HCT116 (cell line): ENCODE measurements around the gene NBEAL2. TPM values are rescaled to one million over a fixed set of nuclear protein-coding genes. Genes with fewer than 3 reads are reported as not detected.

Source experiments
- ATAC-seq: fragments of 200-7000 bp; cut with Tn5 transposase; 2 replicates; pipeline ENCODE4 v1.9.1; 2020; ENCODE audit warnings: mild to moderate bottlenecking, moderate library complexity
- BruUV-seq: library from RNA; stranded (reverse); fragments of 400-500 nt; replicated peaks from 2 replicates; lab custom pipeline; 2021; lab: Mats Ljungman, UMichigan
- CTCF ChIA-PET: fragments of 300-600 bp; sonication (Branson Sonifier 250); formaldehyde crosslinking; loops from one replicate; lab custom pipeline; 2021; ENCODE audit warnings: antibody characterized with exemption; lab: Charles Lee
- POLR2A ChIA-PET: fragments of 300-600, 350-600 bp; sonication (Branson Sonifier 250); formaldehyde crosslinking; loops from one replicate; lab custom pipeline; 2021; ENCODE audit warnings: antibody characterized with exemption; lab: Charles Lee
- RAD21 ChIA-PET, 2 experiments: fragments of 300-600 bp; sonication (Branson Sonifier 250); formaldehyde crosslinking; loops; one replicate each; lab custom pipeline; 2023; ENCODE audit warnings: low total read pairs in 2 of 2; ENCODE audit not compliant: uncharacterized antibody in 2 of 2, unreplicated experiment in 2 of 2, low non-redundant PET in 1 of 2; lab: Charles Lee
- DNase-seq: peaks from one replicate; pipeline ENCODE4 v3.0.0-alpha.2; 2010; ENCODE audit warnings: low read depth, low spot score
- H2AFZ ChIP-seq: fragments of 200-600 bp; shearing (Covaris generic), sonication (generic); 2 replicates; pipeline ENCODE4 v1.6.1; 2017; ENCODE audit warnings: low read depth, mixed run types, mixed read lengths, antibody characterized with exemption, low read length; ENCODE audit not compliant: poor library complexity, severe bottlenecking
- H3K27ac ChIP-seq: 2 replicates; pipeline ENCODE4 v1.5.1; 2012; ENCODE audit warnings: low read depth, low read length
- H3K27me3 ChIP-seq: fragments of 200-600 bp; sonication (generic); 2 replicates; pipeline ENCODE4 v1.6.1; 2016; ENCODE audit warnings: mixed run types, low read length, mixed read lengths; ENCODE audit not compliant: insufficient read depth
- H3K36me3 ChIP-seq, 2 experiments: fragments of 200-500 bp in 1 of 2; fragments of 200-600 bp in 1 of 2; sonication (Bioruptor generic) in 1 of 2; sonication (generic) in 1 of 2; 2 replicates each; pipeline versions ENCODE4 v1.5.1 to v1.6.1; 2014 to 2016; ENCODE audit warnings: low read length in 2 of 2, inconsistent platforms in 1 of 2, mixed read lengths in 1 of 2, mixed run types in 1 of 2; ENCODE audit not compliant: insufficient read depth in 2 of 2, control insufficient read depth in 1 of 2
- H3K4me1 ChIP-seq, 2 experiments: fragments of 200-600 bp in 1 of 2; sonication (generic) in 1 of 2; 2 replicates each; pipeline versions ENCODE4 v1.5.1 to v1.6.1; 2012 to 2017; ENCODE audit warnings: low read length in 2 of 2, inconsistent platforms in 1 of 2, mild to moderate bottlenecking in 1 of 2, mixed read lengths in 1 of 2, mixed run types in 1 of 2, moderate library complexity in 1 of 2; ENCODE audit not compliant: insufficient read depth in 2 of 2, control insufficient read depth in 1 of 2
- H3K4me2 ChIP-seq: fragments of 200-600 bp; sonication (generic); 2 replicates; pipeline ENCODE4 v1.6.1; 2017; ENCODE audit warnings: mixed run types, low read length, mixed read lengths
- H3K4me3 ChIP-seq, 2 experiments: fragments of 200-600 bp in 1 of 2; sonication (generic) in 1 of 2; replicated peaks in 1 of 2; 2 replicates each; pipeline ENCODE4 v1.5.1; 2011 to 2016; ENCODE audit warnings: low read length in 2 of 2, control low read depth in 1 of 2, low read depth in 1 of 2, mild to moderate bottlenecking in 1 of 2, mixed read lengths in 1 of 2, mixed run types in 1 of 2
- H3K79me2 ChIP-seq: fragments of 200-600 bp; sonication (generic); 2 replicates; pipeline ENCODE4 v1.6.1; 2017; ENCODE audit warnings: mild to moderate bottlenecking, mixed run types, low read length, moderate library complexity, mixed read lengths; ENCODE audit not compliant: insufficient read depth
- H3K9ac ChIP-seq: fragments of 200-600 bp; sonication (generic); 2 replicates; pipeline ENCODE4 v1.6.1; 2016; ENCODE audit warnings: low read length, mixed read lengths
- H3K9me2 ChIP-seq: fragments of 200-600 bp; sonication (generic), shearing (Covaris generic); 2 replicates; pipeline ENCODE4 v1.6.1; 2017; ENCODE audit warnings: mixed run types, mild to moderate bottlenecking, moderate library complexity; ENCODE audit not compliant: insufficient read depth
- H3K9me3 ChIP-seq, 2 experiments: fragments of 200-500 bp in 1 of 2; fragments of 200-600 bp in 1 of 2; sonication (Bioruptor generic) in 1 of 2; sonication (generic) in 1 of 2; 2 replicates each; pipeline ENCODE4 v1.6.1; 2014 to 2017; ENCODE audit warnings: low read length in 2 of 2, mixed read lengths in 2 of 2, inconsistent platforms in 1 of 2, low read depth in 1 of 2, mild to moderate bottlenecking in 1 of 2, mixed run types in 1 of 2, moderate library complexity in 1 of 2; ENCODE audit not compliant: control insufficient read depth in 1 of 2, insufficient read depth in 1 of 2
- H4K20me1 ChIP-seq: fragments of 200-600 bp; sonication (generic), shearing (Covaris generic); 2 replicates; pipeline ENCODE4 v1.6.1; 2017; ENCODE audit warnings: mixed run types, mild to moderate bottlenecking, moderate library complexity; ENCODE audit not compliant: insufficient read depth
- CTCF ChIP-seq, 3 experiments: fragments of 200-600 bp in 1 of 3; sonication (generic) in 1 of 3; IDR thresholded peaks in 2 of 3; conservative IDR thresholded peaks in 1 of 3; 2 replicates each; pipeline ENCODE4 v1.5.1; 2012 to 2017; ENCODE audit warnings: low read depth in 2 of 3, low read length in 2 of 3, antibody characterized with exemption in 1 of 3, borderline replicate concordance in 1 of 3, control low read depth in 1 of 3, mild to moderate bottlenecking in 1 of 3, mixed read lengths in 1 of 3, mixed run types in 1 of 3, moderate library complexity in 1 of 3; ENCODE audit not compliant: insufficient read depth in 1 of 3
- EZH2 ChIP-seq: fragments of 200-600 bp; sonication (generic); IDR thresholded peaks from 2 replicates; pipeline ENCODE4 v1.6.1; 2017; ENCODE audit warnings: antibody characterized with exemption, mixed run types
- FOSL1 ChIP-seq: IDR thresholded peaks from 2 replicates; pipeline ENCODE4 v1.6.1; 2012; ENCODE audit warnings: low read depth
- JUND ChIP-seq: IDR thresholded peaks from 2 replicates; pipeline ENCODE4 v1.6.1; 2012
- MAX ChIP-seq: IDR thresholded peaks from 2 replicates; pipeline ENCODE4 v1.6.1; 2012
- POLR2A ChIP-seq: IDR thresholded peaks from 2 replicates; pipeline ENCODE4 v1.7.0; 2011; ENCODE audit warnings: borderline replicate concordance; ENCODE audit not compliant: insufficient read depth, insufficient read length; ENCODE audit errors: extremely low read depth
- POLR2AphosphoS5 ChIP-seq: IDR thresholded peaks from 2 replicates; pipeline ENCODE4 v1.6.1; 2011; ENCODE audit warnings: mild to moderate bottlenecking, low read depth, low read length, moderate library complexity
- SIN3A ChIP-seq: IDR thresholded peaks from 2 replicates; pipeline ENCODE4 v1.6.1; 2012; ENCODE audit warnings: low read depth
- SRF ChIP-seq: IDR thresholded peaks from 2 replicates; pipeline ENCODE4 v1.6.1; 2012; ENCODE audit warnings: low read depth
- YY1 ChIP-seq: IDR thresholded peaks from 2 replicates; pipeline ENCODE4 v1.6.1; 2011; ENCODE audit warnings: low read length, low read depth, moderate library complexity, mild to moderate bottlenecking; ENCODE audit not compliant: insufficient replicate concordance; ENCODE audit errors: extremely low read depth
- ZFX ChIP-seq: fragments of 450-650 bp; IDR thresholded peaks from 2 replicates; pipeline ENCODE4 v1.6.1; 2017
- intact Hi-C: fragments of 100-400 bp; cut with micrococcal nuclease; formaldehyde crosslinking; loops from 2 replicates; pipeline ENCODE4 v1.10.0; 2022
- total RNA-seq: library from RNA; stranded (reverse); gene quantifications from one replicate; pipeline ENCODE4 v1.2.1, GENCODE V29; 2021; ENCODE audit not compliant: unreplicated experiment
- TF ChIP-seq, protein P1 (sequence below): IDR thresholded peaks from 2 replicates; pipeline ENCODE4 v1.6.1; 2011; ENCODE audit warnings: mild to moderate bottlenecking, low read length, moderate library complexity; ENCODE audit not compliant: insufficient replicate concordance; ENCODE audit errors: extremely low read depth

Gene NBEAL2
- total RNA-seq, 1 experiment from 2014 or later: 72.9 TPM

GRCh38 chr3:46990573-46991374 lies 11.3 kb downstream of the NBEAL2 start:
- CTCF ChIA-PET: no interaction called here
- Histone ChIP-seq H2AFZ (no peak overlapping the region), H3K79me2 (peaks cover 13% of the 10 kb centered on the region), H3K27ac (no peak overlapping the region), H3K9me2 (no peaks in the 10 kb centered on the region), H4K20me1 (no peaks in the 10 kb centered on the region), H3K4me1 (peaks cover 2 to 13% of the 10 kb centered on the region in 2 experiments; a peak in 2 of 4 replicates), H3K4me3 (no peak overlapping the region), H3K36me3 (peaks cover 0 to 10% of the 10 kb centered on the region in 2 experiments; a peak in 2 of 4 replicates), H3K9me3 (no peaks in the 10 kb centered on the region), H3K9ac (no peak overlapping the region), H3K27me3 (no peaks in the 10 kb centered on the region), H3K4me2 (no peak overlapping the region)
- TF ChIP-seq POLR2A (no peak), EZH2 (no peak), POLR2AphosphoS5 (no peak), SRF (no peak), YY1 (no peak), MAX (no peak), SIN3A (no peak), JUND (no peak), ZFX (no peak), FOSL1 (no peak), CTCF (IDR thresholded peaks at IDR 0.05 in 2 of 3, conservative IDR thresholded peaks at IDR 0.05 in 1 of 3; ENCODE audit: borderline replicate concordance in 1 of 3, insufficient read depth in 1 of 3, low read depth in 2 of 3, low read length in 2 of 3) (no peak)
- TF ChIP-seq, protein P1, sequence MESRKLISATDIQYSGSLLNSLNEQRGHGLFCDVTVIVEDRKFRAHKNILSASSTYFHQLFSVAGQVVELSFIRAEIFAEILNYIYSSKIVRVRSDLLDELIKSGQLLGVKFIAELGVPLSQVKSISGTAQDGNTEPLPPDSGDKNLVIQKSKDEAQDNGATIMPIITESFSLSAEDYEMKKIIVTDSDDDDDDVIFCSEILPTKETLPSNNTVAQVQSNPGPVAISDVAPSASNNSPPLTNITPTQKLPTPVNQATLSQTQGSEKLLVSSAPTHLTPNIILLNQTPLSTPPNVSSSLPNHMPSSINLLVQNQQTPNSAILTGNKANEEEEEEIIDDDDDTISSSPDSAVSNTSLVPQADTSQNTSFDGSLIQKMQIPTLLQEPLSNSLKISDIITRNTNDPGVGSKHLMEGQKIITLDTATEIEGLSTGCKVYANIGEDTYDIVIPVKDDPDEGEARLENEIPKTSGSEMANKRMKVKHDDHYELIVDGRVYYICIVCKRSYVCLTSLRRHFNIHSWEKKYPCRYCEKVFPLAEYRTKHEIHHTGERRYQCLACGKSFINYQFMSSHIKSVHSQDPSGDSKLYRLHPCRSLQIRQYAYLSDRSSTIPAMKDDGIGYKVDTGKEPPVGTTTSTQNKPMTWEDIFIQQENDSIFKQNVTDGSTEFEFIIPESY: no peak
- no peak for DNase-seq
- RAD21 ChIA-PET: no interaction called here
- intact Hi-C loops: no loop called here
- no peak for ATAC-seq
- no TSS peak for BruUV-seq
- POLR2A ChIA-PET: no interaction called here
